Measurements from ENCODE around the gene MAP2.

DNA sequence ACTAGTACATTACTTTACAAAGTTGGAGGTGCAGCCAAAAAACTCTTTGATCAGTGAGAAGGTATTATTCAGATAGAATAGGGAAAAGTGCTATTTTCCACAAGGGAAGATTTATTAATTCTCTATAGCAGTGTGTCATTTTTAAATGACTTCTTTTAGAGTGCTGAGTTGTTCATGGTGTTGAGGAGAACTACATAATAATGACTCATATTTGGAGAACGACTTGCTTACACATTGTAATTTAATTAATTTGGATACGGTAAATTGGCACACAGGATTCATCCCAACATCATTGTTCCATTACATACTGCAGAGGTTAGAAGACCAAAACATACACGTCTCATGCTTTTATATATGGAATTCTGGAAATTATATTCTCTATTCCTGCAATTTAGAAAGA, 22.1 kb upstream of the MAP2 start:
- TF ChIP-seq CTCF (IDR thresholded peaks at IDR 0.05; ENCODE audit: low read depth, low read length), result no peak
- TF ChIP-seq POLR2A (IDR thresholded peaks at IDR 0.05; ENCODE audit: extremely low read depth, insufficient read length), result no peak
- TF ChIP-seq, protein P1, sequence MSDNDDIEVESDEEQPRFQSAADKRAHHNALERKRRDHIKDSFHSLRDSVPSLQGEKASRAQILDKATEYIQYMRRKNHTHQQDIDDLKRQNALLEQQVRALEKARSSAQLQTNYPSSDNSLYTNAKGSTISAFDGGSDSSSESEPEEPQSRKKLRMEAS (IDR thresholded peaks at IDR 0.05; ENCODE audit: low read depth, low read length), result no peak
- no peak for TF ChIP-seq MYC (IDR thresholded peaks at IDR 0.05; ENCODE audit: low read depth, low read length)
